GM20000 (cell line): ENCODE results near the gene ZIC4.

Experiments
- DNase-seq: peaks from one replicate; pipeline ENCODE4 v3.0.0; 2012; ENCODE audit warnings: low spot score
- TF ChIP-seq, protein P1 (sequence below): IDR thresholded peaks from 2 replicates; pipeline ENCODE4 v1.5.1; 2012; ENCODE audit warnings: mild to moderate bottlenecking, control low read depth; ENCODE audit errors: extremely low read depth, missing control alignments

The ZIC4 gene

DNA sequence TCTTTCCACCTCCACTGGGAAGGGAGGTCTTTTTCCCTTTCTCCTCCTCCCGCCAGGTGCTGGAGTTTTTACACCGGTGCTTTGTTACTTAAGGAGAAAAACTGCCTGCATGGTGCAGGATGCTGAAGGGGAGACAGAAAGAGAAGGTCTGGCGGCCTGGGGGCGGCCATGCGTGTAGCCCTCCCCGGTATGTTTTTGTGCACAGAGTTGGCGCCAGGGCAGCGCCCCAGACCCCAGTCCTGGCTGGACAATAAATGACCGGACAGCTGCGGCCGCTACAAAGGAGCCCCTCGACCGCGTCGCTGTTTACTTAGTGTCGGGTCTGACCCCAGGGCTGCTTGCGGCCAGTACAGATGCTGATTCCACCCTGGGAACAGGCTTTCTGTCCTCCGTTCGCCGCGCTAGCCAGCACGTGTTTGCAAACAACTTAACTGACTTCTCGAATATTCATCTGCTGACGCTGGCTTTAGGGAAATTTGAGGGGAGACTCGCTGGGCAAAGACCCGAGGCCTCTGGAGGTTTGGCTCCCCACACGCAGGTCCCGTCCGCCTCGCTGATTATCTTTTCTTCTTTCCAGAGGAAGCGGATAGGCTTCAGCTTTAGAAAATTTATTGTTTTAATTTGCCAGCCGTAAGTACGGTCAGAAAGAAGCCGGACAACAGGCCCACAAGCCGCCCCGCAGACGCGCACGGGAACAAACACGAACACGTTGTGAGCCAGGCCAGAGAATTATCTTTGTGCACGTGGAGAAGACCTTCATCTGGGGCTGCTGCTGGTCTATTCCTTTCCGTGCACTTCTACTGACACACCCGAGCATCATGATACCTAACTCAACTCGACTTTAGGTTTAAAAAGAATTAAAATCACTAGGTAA is 46.9 kb downstream of the ZIC4 start:
- DNase-seq, result no peak
- TF ChIP-seq, protein P1, sequence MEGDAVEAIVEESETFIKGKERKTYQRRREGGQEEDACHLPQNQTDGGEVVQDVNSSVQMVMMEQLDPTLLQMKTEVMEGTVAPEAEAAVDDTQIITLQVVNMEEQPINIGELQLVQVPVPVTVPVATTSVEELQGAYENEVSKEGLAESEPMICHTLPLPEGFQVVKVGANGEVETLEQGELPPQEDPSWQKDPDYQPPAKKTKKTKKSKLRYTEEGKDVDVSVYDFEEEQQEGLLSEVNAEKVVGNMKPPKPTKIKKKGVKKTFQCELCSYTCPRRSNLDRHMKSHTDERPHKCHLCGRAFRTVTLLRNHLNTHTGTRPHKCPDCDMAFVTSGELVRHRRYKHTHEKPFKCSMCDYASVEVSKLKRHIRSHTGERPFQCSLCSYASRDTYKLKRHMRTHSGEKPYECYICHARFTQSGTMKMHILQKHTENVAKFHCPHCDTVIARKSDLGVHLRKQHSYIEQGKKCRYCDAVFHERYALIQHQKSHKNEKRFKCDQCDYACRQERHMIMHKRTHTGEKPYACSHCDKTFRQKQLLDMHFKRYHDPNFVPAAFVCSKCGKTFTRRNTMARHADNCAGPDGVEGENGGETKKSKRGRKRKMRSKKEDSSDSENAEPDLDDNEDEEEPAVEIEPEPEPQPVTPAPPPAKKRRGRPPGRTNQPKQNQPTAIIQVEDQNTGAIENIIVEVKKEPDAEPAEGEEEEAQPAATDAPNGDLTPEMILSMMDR, result no peak

DNA sequence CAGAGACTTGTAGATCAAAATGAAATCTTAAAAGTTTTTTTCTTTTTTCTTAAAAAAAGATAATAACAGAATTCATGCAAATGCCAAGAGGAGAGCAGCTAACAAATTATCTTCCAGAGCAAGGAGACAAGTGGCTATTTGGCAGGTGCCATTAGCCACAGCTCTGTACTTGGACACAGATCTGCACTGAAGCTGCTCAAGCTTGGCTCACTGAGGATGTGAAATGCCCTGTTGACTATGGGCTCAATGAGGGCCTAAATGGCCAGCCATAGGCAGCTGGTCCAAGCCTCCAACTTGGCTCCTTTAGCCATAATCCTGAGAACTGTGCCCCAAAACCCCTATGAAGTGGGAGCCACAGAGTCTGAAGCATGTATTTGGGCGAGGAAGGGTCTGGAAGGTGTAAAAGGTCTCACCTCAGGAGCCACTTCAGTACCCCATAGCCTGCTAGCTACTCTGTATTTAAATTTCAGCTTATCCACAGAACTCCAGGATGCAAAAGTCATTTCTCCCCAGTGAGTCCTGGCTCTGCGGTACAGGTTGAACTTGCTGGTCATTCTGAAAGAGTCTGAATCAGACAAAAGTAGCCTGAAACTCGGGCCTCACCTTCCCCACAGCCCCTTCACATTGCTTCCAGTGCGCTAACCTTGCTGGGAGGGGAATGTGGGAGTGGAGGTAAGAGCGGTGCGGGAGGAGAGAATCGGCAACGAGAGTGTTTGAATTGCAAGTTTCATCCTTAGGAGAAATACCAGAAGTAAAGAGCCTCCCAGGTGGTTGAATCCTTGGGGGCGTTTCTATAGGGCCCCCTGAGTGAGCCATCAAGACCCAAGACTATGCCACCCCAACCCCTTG is 48.0 kb downstream of the ZIC4 start:
- TF ChIP-seq, protein P1, result no peak
- no peak for DNase-seq

DNA sequence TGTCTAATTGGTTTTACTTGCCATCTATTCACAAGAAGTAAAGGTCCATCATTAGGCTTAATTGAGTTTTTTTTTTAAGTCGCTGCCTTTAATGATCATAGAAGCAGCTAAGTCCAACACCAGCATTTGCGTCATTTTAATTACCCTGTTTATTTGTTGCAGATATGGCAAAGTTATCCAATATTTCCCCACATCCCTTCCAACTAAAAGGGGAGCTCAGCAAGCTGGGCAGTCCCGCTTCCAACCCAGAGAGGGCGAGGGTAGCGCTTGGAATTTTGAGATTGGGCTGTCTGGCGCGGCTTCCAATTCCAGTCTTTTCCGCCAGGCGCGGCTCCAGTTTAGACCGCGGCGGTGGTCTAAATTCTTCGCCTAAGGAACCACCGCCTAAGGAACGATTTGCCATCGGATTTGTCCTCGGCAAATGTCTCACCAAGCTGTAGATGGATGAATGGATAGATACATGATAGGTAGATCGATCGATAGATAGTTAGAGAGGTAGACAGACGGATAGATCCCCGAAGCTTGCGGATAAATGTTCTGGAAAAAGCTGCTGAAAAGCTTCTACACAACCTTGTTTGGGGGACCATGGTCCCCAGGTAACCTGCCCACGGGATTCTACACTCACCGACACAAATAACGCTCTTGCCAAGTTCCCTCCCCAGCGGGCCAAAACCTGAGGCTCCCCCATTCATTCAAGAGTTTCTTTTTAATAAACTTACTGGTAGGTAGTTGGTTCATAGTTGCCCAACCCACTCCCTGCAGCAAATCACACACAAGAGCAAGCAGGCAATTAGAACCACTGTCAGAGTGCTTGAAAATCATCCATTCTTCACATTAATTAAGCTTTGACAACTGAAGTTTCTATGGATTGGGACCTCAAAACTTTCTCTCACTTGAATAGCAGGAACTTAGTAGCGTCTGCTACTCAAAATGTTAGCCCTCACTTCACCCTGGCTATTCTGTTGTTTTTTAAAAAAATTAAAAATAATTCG is 49.1 kb downstream of the ZIC4 start:
- TF ChIP-seq, protein P1, result no peak
- no peak for DNase-seq

DNA sequence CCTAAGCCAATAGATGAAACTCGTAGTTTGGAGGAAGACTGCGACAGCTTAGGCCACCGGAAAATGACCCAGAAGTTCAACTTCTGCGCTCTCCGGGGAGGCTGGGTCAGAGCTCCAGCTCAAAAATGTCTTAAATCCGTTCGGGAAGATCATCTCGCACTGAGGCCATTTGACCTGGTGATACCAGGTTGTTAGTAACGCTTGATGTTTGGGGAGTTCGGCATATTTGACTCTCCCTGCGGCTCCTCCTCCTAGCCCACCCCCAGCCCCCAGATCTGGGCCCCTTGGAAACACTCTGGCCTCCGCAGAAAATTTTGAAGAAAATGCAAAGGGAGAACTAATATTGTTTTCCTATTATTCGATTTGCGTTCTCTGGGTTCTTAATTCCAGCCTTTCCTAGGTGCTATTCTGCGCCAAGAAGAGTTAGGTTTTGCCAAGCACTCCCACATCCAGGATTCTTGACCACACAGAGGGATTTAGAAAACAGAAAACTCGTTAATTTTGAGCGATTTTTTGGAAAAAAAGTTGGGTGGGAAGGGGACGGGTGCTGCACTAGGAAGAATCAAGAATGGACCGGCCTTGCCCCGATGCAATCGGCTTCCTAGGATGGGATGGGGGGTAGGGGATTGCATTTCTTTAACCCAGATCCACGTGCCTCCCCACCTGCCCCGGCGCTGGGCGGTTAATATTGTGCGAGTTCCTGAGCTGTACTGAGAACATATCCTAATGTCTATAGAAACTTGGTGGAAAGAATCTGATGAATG is 50.0 kb downstream of the ZIC4 start:
- TF ChIP-seq, protein P1, result no peak
- no peak for DNase-seq

- TF ChIP-seq, protein P1, result no peak
- no peak for DNase-seq
Measured at GRCh38 chr3:147355753-147356090, 50.6 kb downstream of the ZIC4 start.

GRCh38 chr3:147355084-147355752 is 51.1 kb downstream of the ZIC4 start:
- DNase-seq, result no peak
- TF ChIP-seq, protein P1, result no peak
